Stimulated activated CD4-positive, alpha-beta T cell treated with anti-CD3 and anti-CD28 coated beads, Interleukin-4, amount 100 ng/mL, for 48 hours (primary cell): ENCODE data around the gene HACL1.

ENCODE experiments used
- DNase-seq, 2 donors: peaks; one replicate each; pipeline ENCODE4 v3.0.0-alpha.2; 2020; ENCODE audit warnings: low read depth in 2 of 2

Gene HACL1

DNA sequence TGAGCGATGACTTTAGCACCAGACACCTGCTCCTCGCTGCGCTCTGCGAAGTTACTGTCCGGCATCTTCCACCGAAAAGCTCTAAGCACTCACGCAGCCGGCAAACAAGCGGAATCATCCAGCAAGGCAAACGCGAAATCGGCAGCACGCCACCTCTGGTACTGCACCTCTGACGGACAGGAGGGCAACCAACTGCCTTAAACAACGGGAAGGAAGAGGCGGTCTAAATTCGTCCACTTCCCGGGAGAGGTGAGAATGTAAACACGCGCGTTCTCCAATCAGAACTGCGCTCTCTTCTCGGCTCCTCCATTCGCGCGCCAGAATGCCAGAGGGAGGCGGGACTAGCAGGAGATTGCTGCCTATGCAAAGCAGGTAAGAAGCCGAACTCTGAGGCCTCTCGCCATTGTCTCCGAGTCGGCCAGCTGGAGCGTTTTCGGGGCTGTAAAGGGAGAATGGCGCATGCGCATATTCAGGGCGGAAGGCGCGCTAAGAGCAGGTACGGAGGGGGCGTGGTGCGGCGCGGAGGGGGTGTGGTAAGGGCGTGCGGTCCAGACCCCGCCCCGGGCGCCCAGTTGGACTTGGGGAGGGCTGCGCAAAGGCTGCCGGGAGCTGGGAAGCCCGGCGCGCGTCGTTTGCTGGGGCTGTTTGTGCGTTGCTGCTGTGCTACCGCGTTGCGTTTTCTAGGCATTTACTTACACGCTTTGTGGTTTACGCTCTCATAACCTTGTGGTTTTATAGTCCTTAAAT lies at the start of gene HACL1, which contains the start of gene BTD:
Gene HACL1, minus strand, starts transcription at position 171 of the 747 bp plus-strand sequence. Its CDS starts 106 bp downstream, at position 65.
Gene BTD, plus strand, starts transcription at position 347 of the 747 bp plus-strand sequence. CDS start 33,695 bp downstream, outside the sequence.
- DNase-seq: peak; percentile 98

DNA sequence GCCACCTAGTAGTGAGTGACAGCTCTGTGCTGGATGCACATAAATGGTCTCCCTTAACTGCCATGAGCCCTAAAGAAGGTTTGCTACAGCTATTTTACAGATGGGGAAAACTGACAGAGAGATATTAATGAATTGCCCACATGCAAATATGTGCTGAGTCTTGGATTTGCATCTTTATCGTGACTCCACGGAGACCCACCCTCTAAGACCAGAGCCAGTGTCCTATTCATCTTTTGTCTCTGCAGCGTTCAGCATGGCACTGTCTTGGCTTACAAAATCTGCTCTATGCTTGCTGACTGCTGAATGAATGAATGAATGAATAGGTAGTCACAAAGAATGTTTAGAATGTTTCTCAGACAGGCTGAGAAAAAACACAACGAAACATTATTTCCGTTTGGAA lies 48.5 kb upstream of the HACL1 start:
- no peak for DNase-seq

DNA sequence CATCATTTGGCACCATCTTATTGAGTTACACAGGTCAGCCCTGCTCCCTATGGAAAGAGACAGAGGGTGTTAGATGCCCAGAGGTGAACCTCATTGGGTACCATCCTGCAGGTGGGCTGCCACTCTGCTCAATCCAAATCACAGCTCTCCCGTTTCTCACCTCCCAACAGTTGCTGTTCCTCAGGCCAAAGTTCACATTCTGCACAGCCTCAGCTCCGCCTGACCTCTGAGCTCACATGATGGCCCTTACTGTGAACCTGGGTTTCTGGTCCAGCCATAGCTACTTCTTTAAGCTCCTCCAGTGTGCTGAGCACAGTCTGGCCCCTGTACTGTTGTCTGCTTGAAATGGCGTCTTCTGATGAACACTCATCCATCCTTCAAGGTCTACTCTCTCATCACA lies 48.0 kb upstream of the HACL1 start:
- DNase-seq: no peak

DNA sequence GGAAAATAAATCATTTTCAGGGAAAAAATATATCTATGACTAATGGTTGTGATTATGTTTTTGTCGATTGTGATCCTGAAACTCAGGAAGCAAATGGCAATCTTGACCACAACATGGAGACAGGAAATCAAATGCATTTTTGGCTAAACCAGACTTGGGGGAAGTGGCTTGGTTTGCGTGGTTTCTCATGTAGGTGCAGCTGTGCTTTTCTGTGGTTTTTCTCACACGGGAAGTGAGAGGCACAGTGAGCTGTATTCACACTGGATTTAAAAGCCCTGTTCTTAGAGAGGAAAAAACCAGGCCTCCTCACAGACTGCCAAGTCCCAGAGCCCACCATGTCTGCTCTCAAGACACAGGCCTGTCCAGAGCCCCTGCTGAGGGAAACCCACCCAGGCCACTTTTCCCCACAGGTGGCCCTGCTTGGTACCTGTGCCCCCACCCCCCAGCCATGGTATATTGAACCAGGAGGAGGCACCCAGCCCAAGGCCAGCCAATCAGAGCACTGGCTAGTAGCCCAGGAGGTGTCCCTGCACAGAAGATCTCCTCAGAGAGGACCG lies 46.3 kb upstream of the HACL1 start:
- peak in 1 of 2 donors; percentile 42 for DNase-seq

DNA sequence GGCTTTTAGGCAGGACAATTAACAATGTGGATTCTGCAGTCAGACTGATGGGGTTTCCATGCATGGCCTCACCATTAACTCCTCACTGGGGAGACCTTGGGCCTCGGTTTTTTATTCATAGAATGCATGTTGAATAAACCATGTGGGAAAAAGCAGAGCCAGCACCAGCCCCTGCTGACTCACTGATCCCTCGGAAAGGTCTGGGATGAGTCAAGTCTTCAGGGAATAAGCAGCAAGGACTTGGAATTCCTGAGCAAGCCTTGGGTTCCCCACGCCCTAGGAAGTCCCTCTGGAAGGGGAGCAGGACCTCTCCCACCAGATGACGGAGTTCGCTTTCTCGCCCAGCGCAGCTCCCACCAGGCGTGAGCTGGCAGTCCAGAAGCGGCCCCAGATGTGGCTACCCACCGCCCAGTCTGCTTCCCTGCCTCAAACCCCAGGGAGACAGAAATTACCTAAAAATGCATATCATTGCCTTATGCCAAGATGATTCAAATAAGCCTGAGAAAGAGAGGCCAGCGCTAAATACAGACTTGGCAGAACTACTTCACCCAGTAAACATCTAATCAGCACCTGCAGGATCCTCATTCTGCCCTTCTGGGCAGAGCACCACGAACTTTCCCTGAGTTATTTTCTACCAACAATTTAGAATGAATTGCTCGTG lies 45.6 kb upstream of the HACL1 start:
- no peak for DNase-seq

DNA sequence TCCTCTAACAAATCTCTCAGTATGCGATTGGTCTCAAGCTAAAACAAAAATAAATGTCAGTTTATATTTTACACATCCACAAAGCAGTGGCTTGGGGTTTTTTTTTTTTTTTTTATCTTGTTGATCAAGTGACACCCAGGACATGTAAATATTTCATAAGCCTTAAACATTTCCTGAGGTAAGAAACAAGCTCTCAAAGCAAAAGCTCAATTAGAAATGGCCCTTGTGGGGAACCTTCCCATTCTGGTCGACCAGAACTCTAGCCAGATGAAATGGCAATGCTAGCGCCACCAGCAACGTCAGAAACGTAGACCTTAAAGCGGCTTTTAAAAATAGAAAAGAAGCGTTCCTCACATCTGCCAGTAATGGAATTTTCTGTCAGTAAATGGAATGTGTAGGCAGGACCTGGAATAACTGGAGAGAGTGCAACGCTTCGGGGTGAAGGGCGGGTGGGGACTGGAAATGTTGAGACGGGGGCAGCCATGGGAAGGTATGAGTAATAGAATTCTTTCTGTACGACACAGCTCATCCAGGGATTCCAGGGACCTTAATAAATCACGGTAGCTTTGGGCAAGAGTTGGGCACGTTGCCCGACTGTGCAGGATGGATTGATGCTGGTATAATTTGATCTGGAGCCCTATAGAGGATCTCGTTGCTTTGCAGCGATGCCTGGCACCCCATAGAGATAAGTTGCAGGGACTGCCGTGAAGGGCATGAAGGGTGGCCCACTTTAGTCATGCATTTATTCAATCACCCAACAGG lies 44.6 kb upstream of the HACL1 start:
- no peak for DNase-seq

DNA sequence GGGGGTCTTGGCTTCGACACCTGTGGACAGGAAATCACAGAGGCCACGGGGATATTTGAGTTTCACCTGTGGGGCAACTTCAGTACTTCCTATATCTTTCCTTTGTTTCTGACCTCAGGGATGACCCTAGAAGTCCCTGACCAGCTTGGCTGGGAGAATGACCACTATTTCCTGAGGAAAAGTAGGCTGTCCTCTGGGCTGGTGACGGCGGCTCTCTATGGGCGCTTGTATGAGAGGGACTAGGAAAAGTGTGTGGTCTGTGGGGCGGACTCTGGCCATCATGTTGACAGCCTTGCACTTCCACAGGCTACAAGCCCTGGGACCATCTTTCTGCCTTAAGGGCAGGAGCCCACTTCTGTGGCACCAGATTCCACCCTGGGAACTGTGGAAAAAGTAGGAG lies 43.9 kb upstream of the HACL1 start:
- no peak for DNase-seq

DNA sequence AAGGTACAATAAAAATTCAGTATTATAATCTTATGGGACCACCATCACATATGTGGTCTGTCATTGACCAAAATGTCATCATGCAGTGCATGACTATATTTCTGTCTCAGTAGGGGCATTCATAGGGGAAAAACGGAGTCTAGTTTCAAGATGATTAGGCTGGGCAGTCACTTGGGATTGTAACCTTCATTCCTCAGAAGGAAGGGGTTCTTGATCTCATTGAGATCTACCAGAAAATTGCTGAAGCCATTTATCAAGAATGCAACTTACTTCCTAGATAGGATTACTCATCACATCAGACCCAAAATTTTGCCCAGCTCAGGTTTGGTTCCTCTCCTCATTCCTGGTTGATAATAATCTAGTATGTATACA lies 37.5 kb upstream of the HACL1 start:
- no peak for DNase-seq

DNA sequence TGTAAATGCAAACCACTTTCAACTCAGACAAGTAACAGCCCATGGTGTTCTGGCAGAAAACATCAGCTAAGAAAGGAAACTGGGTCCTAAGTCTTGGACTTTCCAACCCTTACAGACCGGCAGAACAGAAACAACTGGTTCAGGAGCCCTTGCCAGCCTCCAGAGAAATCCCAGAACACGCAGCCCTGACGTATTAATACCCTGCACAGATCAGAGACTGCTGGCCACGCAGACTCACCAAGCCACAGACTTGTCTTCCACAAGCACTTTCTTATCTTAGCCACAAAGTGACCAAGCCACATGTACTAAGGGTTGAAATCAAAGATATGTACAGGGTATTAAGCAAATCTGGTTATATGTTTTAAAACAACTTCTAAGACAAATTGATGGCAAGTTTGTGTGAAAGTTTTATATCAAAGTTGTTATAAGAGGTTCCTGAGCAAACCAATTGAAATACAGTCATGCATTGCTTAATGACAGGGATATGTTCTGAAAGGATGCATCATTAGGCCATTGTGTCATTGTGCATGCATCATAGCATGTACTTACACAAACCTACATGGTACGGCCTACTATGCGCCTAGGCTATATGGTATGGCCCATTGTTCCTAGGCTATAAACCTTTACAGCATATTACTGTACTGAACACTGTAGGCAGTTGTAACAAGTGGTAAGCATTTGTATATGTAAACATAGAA lies 37.0 kb upstream of the HACL1 start:
- DNase-seq: no peak

DNA sequence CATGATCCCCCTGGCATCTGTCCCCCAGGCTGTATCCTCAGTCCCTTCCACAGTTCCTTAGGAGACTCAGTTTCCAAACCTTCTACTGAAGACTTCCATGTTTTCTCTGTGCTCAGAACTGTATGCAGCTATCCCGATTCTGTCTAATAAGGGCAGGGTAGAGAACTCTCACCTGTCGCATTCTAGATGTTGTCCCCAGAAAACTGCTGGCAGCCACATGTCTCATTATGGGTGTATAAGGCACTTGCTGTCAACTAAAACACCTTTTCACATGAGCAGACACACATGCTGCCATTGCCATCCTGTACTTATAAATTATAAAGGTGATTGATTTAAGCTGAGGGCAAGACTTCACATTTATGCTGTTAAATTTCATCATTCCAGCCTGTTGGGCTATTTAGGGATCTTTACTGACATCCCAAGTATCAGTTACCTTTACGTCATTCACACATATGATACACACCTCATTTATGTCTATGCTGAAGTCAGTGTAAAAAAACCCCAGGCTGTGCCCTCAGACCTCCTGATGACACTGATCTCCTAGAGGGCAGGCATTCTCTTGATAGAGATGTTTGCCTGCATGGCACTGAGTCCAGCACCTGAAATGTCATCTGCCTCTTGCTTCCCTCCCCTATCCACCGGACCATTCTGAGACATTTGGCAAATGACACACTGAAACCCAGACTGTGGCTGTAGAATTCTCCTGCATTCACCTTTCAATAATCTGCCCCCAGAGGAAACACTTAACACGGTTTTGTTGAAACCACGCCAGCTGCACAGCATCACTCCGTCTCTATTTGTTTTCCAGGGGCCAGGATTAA lies 36.0 kb upstream of the HACL1 start:
- DNase-seq: no peak

DNA sequence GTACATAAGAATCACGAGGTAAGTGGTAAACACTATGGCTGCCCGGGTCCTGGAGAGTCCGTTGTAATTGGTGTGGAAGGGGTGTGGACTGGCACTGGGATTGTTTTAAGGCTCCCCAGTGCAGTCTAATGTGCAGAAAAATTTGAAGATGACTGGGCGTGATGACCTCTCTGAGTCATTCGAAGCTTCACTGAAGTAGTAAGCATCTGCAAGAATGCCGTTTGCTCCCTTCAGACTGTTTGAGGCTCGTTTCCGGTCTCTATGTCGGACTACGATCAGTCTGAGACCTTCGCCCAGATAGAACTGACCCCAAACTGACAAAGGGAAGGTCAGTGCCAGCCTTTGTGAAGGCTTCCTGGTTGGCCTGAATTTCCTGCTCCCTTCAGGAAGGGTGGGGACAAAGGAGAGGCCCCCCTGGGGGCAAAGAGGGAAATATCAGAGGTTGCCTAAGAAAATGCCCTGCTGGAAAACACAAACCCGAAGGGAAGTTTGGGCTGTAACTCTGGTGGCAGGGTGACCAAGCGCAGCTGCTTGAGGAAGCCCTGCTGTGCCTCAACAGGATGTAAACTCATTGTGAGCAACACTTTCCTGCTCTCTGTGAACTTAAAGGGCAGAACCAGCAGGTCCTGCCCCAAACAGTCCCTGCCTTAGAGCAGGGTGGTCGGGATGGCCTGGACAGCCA lies 34.8 kb upstream of the HACL1 start:
- DNase-seq: no peak

DNA sequence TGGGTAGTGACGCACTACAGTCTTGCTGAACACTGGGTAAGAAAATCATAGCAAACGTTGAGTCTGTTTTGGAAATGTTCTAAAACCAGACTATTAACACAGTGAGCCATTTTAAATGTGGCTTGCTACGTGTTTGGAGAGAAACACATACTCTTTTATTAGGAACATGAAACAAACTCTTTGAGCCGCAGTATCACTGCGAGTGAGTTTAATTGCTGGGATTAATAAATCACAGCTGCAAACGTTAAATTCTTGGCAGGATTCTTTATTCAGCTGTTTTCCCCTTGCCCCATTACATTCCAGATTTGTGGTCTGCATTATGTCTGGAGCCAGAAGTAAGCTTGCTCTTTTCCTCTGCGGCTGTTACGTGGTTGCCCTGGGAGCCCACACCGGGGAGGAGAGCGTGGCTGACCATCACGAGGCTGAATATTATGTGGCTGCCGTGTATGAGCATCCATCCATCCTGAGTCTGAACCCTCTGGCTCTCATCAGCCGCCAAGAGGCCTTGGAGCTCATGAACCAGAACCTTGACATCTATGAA lies 33.8 kb upstream of the HACL1 start:
- DNase-seq: no peak

DNA sequence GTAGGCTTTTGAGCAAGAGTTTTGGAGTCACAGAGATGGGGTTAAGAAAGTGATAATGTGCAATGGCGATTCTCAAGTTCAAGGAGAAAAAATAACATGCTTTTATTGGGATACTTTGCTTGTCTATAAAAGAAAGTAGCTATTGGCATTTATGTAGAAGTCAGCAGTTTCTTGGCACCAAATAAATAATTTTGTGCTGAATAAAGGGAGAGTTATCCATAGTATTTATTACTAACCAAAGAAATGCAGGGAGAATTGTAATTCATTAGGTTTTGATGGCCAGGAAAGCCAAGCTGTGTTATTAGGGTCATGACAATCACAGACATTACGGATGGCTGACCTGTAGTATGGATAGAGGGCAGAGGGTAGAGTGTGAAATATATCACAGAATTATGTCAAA lies 33.3 kb upstream of the HACL1 start:
- DNase-seq: no peak

DNA sequence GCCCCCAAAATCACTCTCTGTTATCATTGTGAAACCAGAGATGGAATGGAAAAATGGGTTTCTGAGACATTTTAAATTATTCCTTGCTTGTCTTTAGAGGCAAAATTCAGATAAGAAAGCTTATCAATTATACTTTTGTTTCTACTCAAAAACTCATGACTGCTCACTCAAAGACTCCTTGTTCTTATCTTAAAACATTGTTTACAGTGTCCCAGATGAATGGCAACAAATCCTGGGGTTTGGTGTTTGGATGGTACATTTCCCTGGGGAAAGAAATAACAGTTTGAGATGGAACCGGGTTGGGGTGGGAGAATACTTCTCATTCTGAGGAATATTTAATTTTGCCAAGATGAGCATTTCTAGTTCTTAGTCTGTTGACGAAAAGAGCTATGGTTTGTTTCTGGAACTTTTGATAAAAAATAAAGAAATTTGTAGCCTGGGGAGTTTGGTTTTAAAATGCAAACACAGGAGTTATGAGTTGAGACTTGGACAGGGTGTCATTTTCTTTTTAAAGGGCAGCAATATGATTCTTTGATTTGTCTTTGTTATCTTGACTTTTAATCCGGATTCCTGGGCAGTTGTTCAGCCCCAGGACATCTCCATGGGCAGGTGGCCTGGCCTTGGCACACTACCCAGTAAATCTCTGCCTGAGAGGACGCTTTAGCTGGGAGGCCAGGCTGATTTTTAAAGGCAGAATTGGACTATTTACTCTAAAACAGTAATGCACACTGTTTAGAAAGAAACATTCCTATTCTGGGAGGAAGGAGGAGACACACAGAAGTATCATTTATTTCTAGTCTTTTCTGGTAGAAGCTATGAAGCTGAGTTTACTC lies 32.6 kb upstream of the HACL1 start:
- no peak for DNase-seq

DNA sequence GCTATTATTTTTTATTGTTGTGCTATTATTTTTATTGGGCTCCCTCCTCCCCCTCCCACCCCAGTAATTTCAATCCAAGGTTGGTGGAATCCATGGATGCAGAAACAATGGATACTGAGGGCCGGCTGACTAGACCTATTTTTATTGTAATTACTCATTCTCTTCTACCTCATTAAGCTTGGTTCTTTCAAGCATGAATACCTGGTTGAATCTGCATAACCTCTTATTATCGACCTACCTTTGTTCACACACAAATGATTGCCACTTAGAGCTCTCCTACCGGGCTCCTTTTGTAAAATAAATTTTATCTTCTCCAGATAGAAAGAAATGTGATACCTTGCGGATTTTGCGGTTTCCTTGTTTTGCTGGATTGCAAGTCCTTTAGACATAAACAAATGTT lies 31.8 kb upstream of the HACL1 start:
- no peak for DNase-seq

DNA sequence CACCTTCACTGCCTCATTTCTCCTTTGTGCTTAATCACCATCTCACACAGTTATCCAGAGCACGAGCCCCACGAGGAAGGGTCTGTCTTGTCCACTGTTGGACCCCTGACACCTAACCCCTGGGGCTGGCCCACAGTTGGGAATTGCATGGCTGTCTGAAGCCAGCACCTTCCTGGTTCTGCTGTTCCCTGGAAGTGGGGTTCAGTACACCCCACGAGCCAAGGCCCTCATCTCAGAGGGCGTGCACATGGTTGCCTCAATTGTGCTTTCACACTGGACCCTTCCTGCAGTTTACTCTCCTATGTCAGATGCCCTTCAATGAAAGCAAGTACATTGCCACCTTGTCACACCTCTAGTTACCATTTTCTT lies 30.8 kb upstream of the HACL1 start:
- DNase-seq: no peak

DNA sequence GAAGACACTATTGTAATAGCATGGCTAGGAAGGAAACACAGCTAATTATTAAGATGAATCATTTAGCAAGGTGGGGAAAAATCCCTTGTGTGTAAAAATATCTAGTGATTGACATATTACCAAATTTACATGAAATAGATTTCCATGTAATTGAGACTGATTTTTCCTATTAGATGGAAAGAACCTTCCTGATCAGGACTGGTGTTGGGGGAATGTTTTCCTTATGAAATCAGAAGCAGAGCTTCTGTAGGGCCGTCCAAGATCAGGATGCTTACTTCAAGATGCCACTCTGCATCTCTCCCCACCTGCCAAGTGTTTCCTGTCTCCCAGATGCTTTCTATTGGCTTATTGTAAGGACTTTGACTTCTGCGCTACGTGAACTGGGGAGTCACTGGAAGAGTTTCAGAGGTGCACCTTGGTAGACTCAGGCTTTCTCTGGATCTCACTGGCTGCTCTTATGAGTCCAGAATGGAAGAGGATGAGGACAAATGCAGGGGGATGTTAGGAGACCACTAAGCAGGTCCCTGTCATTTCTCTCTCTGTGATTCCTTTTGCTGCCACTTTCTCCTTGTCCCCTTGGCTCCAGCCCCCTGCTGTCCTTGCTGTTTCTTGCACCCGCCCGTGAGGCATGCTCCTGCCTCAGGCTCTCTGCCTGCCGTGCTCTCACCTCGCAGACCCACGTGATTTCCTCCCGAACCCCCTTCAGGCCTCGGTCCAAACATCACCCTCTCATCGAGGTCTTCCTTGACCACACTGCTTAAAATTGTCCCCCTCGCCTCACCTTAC lies 30.2 kb upstream of the HACL1 start:
- DNase-seq: no peak

DNA sequence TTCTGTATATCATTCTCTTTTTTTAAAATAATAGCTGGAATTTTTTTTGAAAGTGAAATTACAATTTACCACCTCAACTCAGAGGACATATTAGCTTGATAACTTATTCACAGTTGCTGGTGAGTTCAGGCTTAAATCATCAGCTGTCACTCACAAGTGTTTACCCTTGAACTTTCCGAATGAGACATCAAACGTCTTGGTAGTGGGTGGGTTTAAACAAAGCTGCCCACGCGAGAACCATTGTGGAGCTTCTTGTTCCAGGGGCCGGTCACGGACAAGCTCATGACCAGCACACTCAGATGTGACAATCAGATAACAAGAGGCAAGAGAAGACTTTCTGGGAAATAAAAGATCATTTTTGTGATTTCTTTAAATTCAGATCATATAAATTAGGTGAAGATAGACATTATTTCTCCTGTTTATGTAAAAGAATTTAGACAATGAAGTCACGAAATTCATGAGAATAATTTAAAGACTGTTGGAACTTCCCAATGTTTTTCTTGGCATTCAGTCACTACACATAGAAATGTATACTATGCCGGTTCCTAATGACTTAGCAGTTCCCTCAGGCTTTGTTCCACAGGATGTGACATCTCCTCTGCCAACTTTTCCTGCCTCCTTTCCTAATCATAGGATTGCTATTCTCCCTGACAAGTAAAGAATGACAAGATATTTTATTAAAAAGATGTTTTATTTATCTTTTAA lies 29.4 kb upstream of the HACL1 start:
- no peak for DNase-seq
